ENCODE measurements around the gene IKZF3.
"Not testable (repeated sequence)": the region's sequence is repeated elsewhere in the genome, so short reads cannot be mapped to it uniquely, and the experiment has no call there.

Gene IKZF3

GRCh38 chr17:39855911-39856649 is 8.0 kb downstream of the IKZF3 start:
- not testable (repeated sequence) for DNase-seq

GRCh38 chr17:39854909-39855308 is 9.2 kb downstream of the IKZF3 start:
- DNase-seq: no peak

- no peak for DNase-seq
These were observed 11.9 kb downstream of the IKZF3 start for GRCh38 chr17:39852239-39852638.

DNA sequence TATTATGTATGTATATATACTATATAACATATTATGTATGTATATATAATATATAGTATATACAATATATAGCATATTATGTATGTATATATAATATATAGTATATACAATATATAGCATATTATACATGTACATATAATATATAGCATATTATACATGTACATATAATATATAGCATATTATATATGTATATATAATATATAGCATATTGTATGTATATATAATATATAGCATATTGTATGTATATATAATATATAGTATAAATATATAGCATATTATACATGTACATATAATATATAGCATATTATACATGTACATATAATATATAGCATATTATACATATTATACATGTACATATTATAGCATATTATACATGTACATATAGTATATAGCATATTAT is 13.9 kb downstream of the IKZF3 start:
- not testable (repeated sequence) for DNase-seq

- DNase-seq: no peak
These were observed 15.5 kb downstream of the IKZF3 start for GRCh38 chr17:39848600-39848999.

- no peak for DNase-seq
These were observed 17.9 kb downstream of the IKZF3 start for GRCh38 chr17:39846205-39846604.

DNA sequence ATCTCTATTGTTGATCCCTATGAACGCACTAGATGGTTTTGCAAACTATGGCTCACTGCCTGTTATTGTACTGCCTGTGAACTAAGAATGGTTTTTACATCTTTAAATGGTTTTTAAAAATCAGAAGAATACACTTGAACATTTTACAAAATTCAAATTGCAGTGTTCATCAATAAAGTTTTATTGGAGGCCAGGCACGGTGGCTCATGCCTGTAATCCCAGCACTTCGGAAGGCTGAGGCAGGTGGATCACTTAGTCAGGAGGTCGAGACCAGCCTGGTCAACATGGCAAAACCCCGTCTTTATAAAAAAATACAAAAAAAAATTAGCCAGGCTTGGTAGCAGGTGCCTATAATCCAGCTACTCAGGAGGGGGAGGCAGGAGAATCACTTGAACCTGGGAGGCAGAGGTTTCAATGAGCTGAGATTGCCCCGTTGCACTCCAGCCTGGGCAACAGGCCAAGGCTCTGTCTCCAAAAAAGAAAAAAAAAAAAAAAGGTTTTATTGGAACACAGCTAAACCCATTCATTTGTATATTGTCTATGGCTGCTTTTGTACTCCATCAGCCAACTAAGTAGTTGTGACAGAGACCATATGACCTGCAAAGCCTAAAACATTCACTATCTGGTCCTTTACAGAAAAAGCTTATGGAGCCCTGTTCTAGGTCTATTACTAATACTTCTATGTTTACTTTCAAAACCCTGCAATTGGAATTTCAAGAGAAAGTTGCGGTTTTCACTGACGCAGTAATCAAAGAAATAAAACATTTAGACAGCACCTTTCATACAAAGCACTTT is 18.9 kb downstream of the IKZF3 start:
- DNase-seq: no peak

GRCh38 chr17:39841134-39841683 is 22.9 kb downstream of the IKZF3 start:
- no peak for DNase-seq

- DNase-seq: no peak
These were observed 25.3 kb downstream of the IKZF3 start for GRCh38 chr17:39838784-39839183.

- no peak for DNase-seq
These were observed 26.1 kb downstream of the IKZF3 start for GRCh38 chr17:39838057-39838456.

DNA sequence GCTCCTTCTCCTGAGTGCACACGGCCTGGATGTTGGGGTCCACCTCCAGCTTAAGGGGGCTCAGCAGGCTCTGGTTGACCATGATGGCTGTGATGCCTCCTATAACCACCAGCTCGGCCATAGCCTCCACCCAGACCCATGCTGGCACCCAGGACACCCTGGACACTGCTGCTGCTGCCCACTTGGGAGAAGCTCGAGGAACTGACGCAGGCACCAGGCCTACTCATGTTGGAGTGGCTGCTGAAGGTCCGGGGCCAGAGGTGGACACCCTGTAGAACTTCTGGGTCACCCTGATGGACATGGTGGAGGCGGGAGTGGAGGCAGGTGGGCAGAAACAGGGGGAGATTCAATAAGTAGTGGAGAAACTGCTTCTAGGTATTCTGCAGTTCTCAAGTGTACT is 28.0 kb downstream of the IKZF3 start:
- no peak for DNase-seq

- DNase-seq: no peak
These were observed 28.9 kb downstream of the IKZF3 start for GRCh38 chr17:39835038-39835786.

DNA sequence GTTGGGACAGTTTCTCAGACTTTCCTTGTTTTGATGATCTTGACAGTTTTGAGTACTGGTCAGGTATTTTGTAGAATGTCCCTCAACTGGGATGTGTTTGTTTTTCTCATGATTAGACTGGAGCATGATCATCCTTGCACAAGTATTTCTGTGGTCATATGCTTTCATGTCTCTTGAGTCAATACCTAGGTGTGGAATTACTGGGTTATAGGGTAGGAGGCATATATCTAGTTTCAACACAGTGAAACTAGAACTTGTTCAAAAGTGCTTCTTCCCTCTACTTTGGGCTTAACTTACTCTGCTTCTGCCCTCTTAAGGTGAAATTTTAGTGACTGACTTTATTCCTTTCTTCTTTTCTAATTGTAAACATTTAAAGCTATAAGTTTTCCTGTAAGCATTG is 30.1 kb downstream of the IKZF3 start:
- no peak for DNase-seq

DNA sequence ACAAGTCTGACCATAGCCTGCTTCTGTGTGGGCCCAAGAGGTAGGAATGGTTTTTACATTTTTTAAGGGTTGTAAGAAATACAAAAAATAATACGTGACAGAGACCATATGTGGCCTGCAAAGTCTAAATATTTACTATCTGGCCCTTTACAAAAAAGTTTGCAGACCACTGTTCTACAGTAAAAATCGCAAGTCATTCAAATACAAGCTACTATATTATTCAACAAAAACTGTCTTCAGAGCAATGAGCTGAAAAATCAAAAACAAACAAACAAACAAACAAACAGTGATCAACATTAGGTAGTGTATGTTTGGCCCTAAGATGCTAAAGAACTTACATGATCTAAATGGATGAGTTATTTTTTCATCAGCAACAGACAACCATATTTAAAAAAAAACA is 32.5 kb downstream of the IKZF3 start:
- DNase-seq: no peak

DNA sequence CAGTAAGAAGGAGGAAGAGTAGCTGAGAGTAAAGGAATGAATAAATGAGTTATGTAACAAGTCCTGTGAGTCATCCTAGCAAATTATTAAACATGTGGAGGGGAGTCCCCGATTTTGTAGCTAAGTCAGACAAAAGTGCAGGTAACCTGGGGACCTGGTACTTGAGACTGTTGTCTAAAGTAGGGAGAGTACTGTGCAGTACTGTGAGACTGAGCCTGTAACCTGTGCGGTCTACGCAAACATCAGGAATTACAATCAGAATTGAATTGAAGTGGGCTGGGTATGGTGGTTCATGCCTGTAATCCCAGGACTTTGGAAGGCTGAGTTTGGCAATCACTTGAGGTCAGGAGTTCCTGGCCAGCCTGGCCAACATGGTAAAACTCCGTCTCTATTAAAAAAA is 35.7 kb downstream of the IKZF3 start:
- no peak for DNase-seq

- DNase-seq: no peak
These were observed 37.8 kb downstream of the IKZF3 start for GRCh38 chr17:39826334-39826733.

- DNase-seq: no peak
These were observed 40.6 kb downstream of the IKZF3 start for GRCh38 chr17:39823407-39824054.

- no peak for DNase-seq
These were observed 42.1 kb downstream of the IKZF3 start for GRCh38 chr17:39822051-39822451.

DNA sequence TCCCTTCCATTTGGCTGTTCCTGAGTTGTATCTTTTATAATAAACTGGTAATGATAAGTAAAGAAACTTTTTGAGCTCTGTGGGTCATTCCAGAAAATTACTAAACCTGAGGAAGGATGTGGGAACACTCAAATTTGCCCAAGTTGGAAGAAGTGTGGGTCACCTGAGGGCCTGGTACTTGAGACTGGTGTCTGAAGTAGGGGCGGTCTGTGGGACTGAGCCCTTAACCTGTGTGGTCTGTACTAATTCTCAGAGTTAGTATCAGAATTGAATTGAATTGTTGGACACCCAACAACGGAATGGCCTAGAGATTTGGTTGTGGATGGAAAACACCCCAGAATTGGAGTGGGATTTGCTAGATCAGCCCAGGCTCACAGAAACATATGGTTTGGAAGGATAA is 43.1 kb downstream of the IKZF3 start:
- DNase-seq: no peak

DNA sequence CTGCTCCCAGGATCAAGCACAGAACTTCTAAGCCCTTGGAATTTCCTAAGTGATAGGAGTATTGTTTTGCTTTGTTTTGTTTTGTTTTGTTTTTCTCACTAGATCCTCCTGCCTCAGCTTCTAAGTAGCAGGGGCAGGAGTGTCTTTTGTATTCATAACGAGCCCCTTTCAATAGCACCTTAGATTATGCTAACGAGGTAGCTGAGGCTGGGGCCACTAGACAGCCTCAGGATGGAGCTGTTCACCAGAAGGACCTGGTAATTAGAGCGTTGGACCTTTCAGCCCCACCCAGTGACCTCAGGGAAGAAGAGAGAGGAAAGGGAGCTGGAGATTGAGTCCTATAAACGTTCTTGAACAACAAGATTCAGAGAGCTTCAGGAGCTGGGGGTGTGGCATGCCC is 43.6 kb downstream of the IKZF3 start:
- no peak for DNase-seq

DNA sequence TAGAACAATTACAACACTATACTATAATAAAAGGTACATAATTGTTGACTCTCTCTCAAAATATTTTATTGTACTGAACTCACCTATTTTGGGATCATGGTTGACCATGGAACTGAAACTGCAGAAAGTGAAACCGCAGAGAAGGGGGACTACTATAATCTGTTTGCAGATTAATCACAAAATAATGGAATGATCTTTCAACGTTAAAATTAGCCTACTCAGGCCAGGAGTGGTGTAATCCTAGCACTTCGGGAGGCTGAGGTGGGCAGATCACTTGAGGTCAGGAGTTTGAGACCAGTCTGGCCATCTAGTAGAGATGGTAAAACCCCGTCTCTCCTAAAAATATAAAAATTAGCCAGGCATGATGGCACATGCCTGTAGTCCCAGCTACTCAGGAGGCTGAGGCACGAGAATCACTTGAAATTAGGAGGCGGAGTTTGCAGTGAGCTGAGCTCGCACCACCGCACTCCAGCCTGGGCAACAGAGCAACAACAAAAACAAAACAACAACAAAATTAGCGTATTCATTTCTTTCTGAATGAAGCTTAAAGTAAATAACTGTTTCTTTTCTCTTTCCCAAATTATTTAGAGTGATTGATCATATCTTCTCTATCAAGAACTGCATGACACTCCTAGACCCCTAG is 45.6 kb downstream of the IKZF3 start:
- DNase-seq: no peak

DNA sequence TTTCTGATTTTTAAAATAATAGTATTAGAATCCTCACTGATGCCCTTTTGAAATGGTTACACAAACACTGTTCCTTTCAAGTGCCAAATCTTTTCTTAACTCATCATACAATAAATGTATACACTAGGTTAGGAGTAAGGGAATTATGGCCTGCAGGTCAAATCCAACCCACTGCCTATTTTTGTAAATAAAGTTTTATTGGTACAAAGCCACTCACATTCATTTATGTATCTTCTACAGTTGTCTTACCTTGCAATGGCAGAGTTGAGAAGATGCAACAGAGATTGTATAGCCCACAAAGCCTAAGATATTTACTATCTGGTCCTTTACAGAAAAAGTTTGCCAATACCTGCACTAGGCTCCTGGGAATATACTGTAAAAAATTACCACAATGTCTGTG is 47.8 kb downstream of the IKZF3 start:
- no peak for DNase-seq

Measured in right forelimb (tissue), 1 donor.